Psoas muscle (tissue), 8 donors: ENCODE data around the gene FOXP2. TPM values are rescaled to one million over a fixed set of nuclear protein-coding genes. Genes with fewer than 3 reads are reported as not detected.
A peak's percentile ranks its signal among the peaks of the same experiment; 100 is the strongest.
"Not testable (repeated sequence)": the region's sequence is repeated elsewhere in the genome, so short reads cannot be mapped to it uniquely, and the experiment has no call there.

ENCODE experiments used
- ATAC-seq, 4 donors: fragments of 200-7000 bp; cut with Tn5 transposase; one replicate each; pipeline ENCODE4 v1.9.1; 2020; ENCODE audit warnings: moderate library complexity in 3 of 4, mild to moderate bottlenecking in 2 of 4
- DNase-seq, 2 donors: peaks; one replicate each; pipeline ENCODE4 v3.0.0-alpha.2; 2020
- H3K27ac ChIP-seq: fragments of 200-600 bp; one replicate; pipeline ENCODE4 v1.8.0; 2022
- H3K27me3 ChIP-seq, 3 donors: fragments of 200-600 bp in 1 of 3; one replicate each; pipeline versions ENCODE4 v1.6.1 to v1.8.0; 2013 to 2022; ENCODE audit warnings: low read length in 2 of 3, mild to moderate bottlenecking in 2 of 3, moderate library complexity in 1 of 3; ENCODE audit not compliant: insufficient read depth in 3 of 3
- H3K36me3 ChIP-seq, 2 donors: fragments of 200-600 bp in 1 of 2; one replicate each; pipeline versions ENCODE4 v1.6.1 to v1.8.0; 2013 to 2022; ENCODE audit warnings: low read depth in 1 of 2, mild to moderate bottlenecking in 1 of 2, moderate library complexity in 1 of 2; ENCODE audit not compliant: insufficient read depth in 1 of 2
- H3K4me1 ChIP-seq: fragments of 200-600 bp; one replicate; pipeline ENCODE4 v1.8.0; 2022
- H3K4me3 ChIP-seq: fragments of 200-600 bp; one replicate; pipeline ENCODE4 v1.8.0; 2022; ENCODE audit warnings: mild to moderate bottlenecking
- H3K9me3 ChIP-seq: fragments of 200-600 bp; one replicate; pipeline ENCODE4 v1.8.0; 2022
- WGBS, 3 donors: extraction: QIAGEN DNeasy Blood & Tissue Kit; methylation state at CpG; one replicate each; pipeline versions ENCODE4 v1.1.6 to v1.1.7; 2013; 5-methylcytosine and 5-hydroxymethylcytosine counted together
- intact Hi-C, 2 donors: fragments of 100-400 bp; cut with DNase I; formaldehyde crosslinking; loops; one replicate each; pipeline versions ENCODE4 v1.11.0 to v1.14.2; 2022
- polyA plus RNA-seq, 3 donors: library from polyadenylated mRNA; stranded (reverse); fragments of 200-250 nt; gene quantifications; one replicate each; pipeline ENCODE4 v1.2.3, GENCODE V29; 2013
- total RNA-seq, 4 donors: library from RNA; stranded (reverse); fragmentation: NEBNext Ultra II Directional in 2 of 4; extraction: Animal tissue kit (Norgen Biotek cat#: 25700) in 2 of 4; gene quantifications; one replicate each; pipeline versions ENCODE4 v1.2.1 to v1.2.4, GENCODE V29; 2021 to 2023
- TF ChIP-seq, protein P1 (sequence below): fragments of 200-600 bp; IDR thresholded peaks from one replicate; pipeline ENCODE4 v1.8.0; 2022; ENCODE audit warnings: antibody characterized with exemption
- donor health status: healthy with polysubstance abuse.
- donor health status: DM: no; HTN: no; CAD: no; lungs with moderate emphysema.
- donor health status: Bipolar disorder and iron deficiency.
- donor health status: healthy.
- donor health status: DM: yes; HTN: yes; CAD: no.
- donor health status: DM: no; HTN: no; CAD: no.
- donor health status: DM: no; HTN: no; CAD: no.
- donor health status: DM: yes; HTN: yes; CAD: no.

FOXP2 gene
- total and polyA plus RNA-seq, 7 donors: 0.35 to 6.7 (median 5.1) TPM

DNA sequence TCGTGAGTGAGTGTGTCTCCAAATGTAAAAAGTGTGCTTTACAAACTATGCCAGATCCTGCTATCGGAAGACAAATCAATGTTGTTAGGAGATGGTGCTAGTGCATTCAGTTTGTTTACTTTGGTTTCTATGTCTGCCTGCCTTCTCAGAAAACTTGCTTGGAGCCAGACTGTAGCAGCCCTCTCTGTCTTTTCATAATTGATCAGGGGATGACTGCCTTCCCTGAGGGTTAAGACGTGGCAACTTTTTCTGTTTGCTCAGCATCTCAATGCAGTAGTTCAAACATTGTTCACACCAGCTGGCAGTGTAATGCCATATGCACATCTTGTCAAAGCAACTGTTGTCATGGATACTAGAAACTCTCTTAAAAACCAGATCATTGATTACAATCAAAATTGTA is 118.5 kb downstream of the FOXP2 start:
- TF ChIP-seq, protein P1, sequence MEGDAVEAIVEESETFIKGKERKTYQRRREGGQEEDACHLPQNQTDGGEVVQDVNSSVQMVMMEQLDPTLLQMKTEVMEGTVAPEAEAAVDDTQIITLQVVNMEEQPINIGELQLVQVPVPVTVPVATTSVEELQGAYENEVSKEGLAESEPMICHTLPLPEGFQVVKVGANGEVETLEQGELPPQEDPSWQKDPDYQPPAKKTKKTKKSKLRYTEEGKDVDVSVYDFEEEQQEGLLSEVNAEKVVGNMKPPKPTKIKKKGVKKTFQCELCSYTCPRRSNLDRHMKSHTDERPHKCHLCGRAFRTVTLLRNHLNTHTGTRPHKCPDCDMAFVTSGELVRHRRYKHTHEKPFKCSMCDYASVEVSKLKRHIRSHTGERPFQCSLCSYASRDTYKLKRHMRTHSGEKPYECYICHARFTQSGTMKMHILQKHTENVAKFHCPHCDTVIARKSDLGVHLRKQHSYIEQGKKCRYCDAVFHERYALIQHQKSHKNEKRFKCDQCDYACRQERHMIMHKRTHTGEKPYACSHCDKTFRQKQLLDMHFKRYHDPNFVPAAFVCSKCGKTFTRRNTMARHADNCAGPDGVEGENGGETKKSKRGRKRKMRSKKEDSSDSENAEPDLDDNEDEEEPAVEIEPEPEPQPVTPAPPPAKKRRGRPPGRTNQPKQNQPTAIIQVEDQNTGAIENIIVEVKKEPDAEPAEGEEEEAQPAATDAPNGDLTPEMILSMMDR: no peak
- ATAC-seq (peak in 1 of 4 donors; percentile 20), DNase-seq (no peak)
- H3K4me1 ChIP-seq: peaks cover 20% of the 10 kb centered on the region
- no peaks in the 10 kb centered on the region for H3K9me3 ChIP-seq
- 53 to 58% (median 53%) methylated on average over 3 of the region's 3 CpGs for WGBS, 3 donors
- no peaks in the 10 kb centered on the region for H3K36me3 ChIP-seq
- H3K4me3 ChIP-seq: no peak overlapping the region
- H3K27me3 ChIP-seq: no peaks in the 10 kb centered on the region
- intact Hi-C loops: loop anchor here in 1 of 2 donors (10.0 kb wide), 1 partner anchor 458 kb away; no protein-coding TSS in a partner anchor
- H3K27ac ChIP-seq: no peak overlapping the region

DNA sequence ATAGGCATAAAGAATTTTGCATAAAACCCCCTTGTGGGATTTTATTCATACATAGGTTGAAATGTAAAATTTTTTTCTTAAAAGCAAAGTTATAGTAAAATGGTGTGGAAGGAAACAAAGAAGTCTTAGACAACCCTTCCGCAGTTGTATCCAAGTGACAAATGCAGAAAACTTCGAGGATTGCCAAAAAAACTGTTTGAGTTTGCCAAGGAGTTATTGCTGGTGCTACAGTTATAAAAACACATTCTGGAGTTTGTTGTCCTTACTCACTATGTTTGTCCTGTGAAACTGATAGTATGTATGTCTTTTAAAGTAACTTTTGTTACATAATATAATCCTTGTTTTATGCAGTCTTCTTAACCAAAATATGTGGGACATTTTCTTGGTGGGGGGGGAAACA is 120.3 kb downstream of the FOXP2 start:
- H3K27ac ChIP-seq: no peak overlapping the region
- ATAC-seq: no peak
- no peaks in the 10 kb centered on the region for H3K9me3 ChIP-seq
- no peaks in the 10 kb centered on the region for H3K27me3 ChIP-seq
- peaks cover 20% of the 10 kb centered on the region for H3K4me1 ChIP-seq
- no peak for DNase-seq
- H3K36me3 ChIP-seq: no peaks in the 10 kb centered on the region
- intact Hi-C loops: loop anchor here in 1 of 2 donors (10.0 kb wide), 1 partner anchor 460 kb away; no protein-coding TSS in a partner anchor
- TF ChIP-seq, protein P1: no peak
- no peak overlapping the region for H3K4me3 ChIP-seq
- 26 to 32% (median 29%) methylated on average over 2 of the region's 2 CpGs for WGBS, 3 donors

GRCh38 chr7:114539575-114539974 is 125.0 kb downstream of the FOXP2 start:
- DNase-seq (no peak), ATAC-seq (peak in 3 of 4 donors; percentile 49 to 62 (median 55))
- Histone ChIP-seq H3K9me3 (no peaks in the 10 kb centered on the region), H3K4me1 (no peaks in the 10 kb centered on the region), H3K36me3 (no peaks in the 10 kb centered on the region), H3K27ac (no peak overlapping the region), H3K4me3 (no peak overlapping the region), H3K27me3 (no peaks in the 10 kb centered on the region)
- intact Hi-C loops: loop anchor here in 1 of 2 donors (10.0 kb wide), 1 partner anchor 465 kb away; no protein-coding TSS in a partner anchor
- TF ChIP-seq, protein P1: peak; percentile 42

- DNase-seq (no peak), ATAC-seq (no peak)
- Histone ChIP-seq H3K36me3 (no peaks in the 10 kb centered on the region), H3K27ac (no peak overlapping the region), H3K4me3 (no peak overlapping the region), H3K4me1 (no peaks in the 10 kb centered on the region), H3K9me3 (no peaks in the 10 kb centered on the region), H3K27me3 (no peaks in the 10 kb centered on the region)
- intact Hi-C loops: loop anchor here in 1 of 2 donors (10.0 kb wide), 1 partner anchor 105 kb away; no protein-coding TSS in a partner anchor
- TF ChIP-seq, protein P1: no peak
- WGBS, 3 donors: 92 to 95% (median 93%) methylated on average over 1 of the region's 1 CpG
Observed at GRCh38 chr7:114540291-114540690, 125.7 kb downstream of the FOXP2 start.

DNA sequence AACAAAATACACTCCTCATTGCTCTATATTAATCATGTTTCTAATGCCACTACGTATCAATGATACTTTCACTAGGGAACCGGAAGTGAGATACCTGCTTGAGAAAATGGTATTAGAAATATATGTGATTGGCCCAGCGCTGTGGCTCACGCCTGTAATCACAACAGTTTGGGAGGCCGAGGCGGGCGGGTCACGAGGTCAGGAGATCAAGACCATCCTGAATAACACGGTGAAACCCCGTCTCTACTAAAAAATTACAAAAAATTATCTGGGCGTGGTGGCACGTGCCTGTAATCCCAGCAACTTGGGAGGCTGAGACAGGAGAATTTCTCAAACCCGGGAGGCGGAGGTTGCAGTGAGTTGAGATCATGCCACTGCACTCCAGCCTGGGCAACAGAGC is 132.7 kb downstream of the FOXP2 start:
- H3K9me3 ChIP-seq, H3K36me3 ChIP-seq, H3K4me3 ChIP-seq, H3K27me3 ChIP-seq, H3K4me1 ChIP-seq, H3K27ac ChIP-seq, DNase-seq, ATAC-seq: not testable (repeated sequence)
- WGBS, 3 donors: 94 to 95% (median 95%) methylated on average over 14 of the region's 14 CpGs
- intact Hi-C loops: loop anchor here in 1 of 2 donors (10.0 kb wide), 1 partner anchor 113 kb away; no protein-coding TSS in a partner anchor
